HEK293T (cell line): ENCODE results near the gene CERS1.

Source experiments
- ARNT ChIP-seq: fragments of 450-650 bp; IDR thresholded peaks from 2 replicates; pipeline ENCODE4 v1.6.1; 2017; ENCODE audit warnings: mild to moderate bottlenecking
- FOXA1 ChIP-seq: fragments of 450-650 bp; IDR thresholded peaks from 2 replicates; pipeline ENCODE4 v1.6.1; 2016; ENCODE audit warnings: mild to moderate bottlenecking
- FOXK2 ChIP-seq: fragments of 450-650 bp; IDR thresholded peaks from 2 replicates; pipeline ENCODE4 v1.6.1; 2016; ENCODE audit warnings: mild to moderate bottlenecking
- FOXM1 ChIP-seq: fragments of 450-650 bp; IDR thresholded peaks from 2 replicates; pipeline ENCODE4 v1.6.1; 2017; ENCODE audit warnings: mild to moderate bottlenecking, borderline replicate concordance
- NFRKB ChIP-seq: fragments of 450-650 bp; IDR thresholded peaks from 2 replicates; pipeline ENCODE4 v1.6.1; 2016; ENCODE audit warnings: mild to moderate bottlenecking, moderate library complexity
- PKNOX1 ChIP-seq: fragments of 450-650 bp; IDR thresholded peaks from 2 replicates; pipeline ENCODE4 v1.6.1; 2016
- SP1 ChIP-seq: fragments of 450-650 bp; IDR thresholded peaks from 2 replicates; pipeline ENCODE4 v1.6.1; 2017
- SUZ12 ChIP-seq: fragments of 450-650 bp; IDR thresholded peaks from 2 replicates; pipeline ENCODE4 v1.6.1; 2016; ENCODE audit warnings: mild to moderate bottlenecking
- TARDBP ChIP-seq: fragments of 450-650 bp; IDR thresholded peaks from 2 replicates; pipeline ENCODE4 v1.6.1; 2016

- no peak for TF ChIP-seq SP1
- no peak for TF ChIP-seq ARNT
- no peak for TF ChIP-seq PKNOX1
- TF ChIP-seq FOXK2, result no peak
- no peak for TF ChIP-seq NFRKB
- no peak for TF ChIP-seq FOXA1
- no peak for TF ChIP-seq FOXM1
- TF ChIP-seq SUZ12, result no peak
- TF ChIP-seq TARDBP, result no peak
Observed at GRCh38 chr19:18905058-18905456, 9.1 kb upstream of the CERS1 start.
